OCI-LY3 (cell line): ENCODE data around the gene MAGI1.

Experiments
- CTCF ChIP-seq: fragments of 200-600, 300-600 bp; sonication (generic); IDR thresholded peaks from 2 replicates; pipeline ENCODE4 v1.5.1; 2014; ENCODE audit warnings: antibody characterized with exemption, low read length, low read depth
- EZH2phosphoT487 ChIP-seq: fragments of 200-600 bp; shearing (Covaris generic); IDR thresholded peaks from 2 replicates; pipeline ENCODE4 v1.6.1; 2018; ENCODE audit warnings: antibody characterized with exemption, mixed run types, low read depth

DNA sequence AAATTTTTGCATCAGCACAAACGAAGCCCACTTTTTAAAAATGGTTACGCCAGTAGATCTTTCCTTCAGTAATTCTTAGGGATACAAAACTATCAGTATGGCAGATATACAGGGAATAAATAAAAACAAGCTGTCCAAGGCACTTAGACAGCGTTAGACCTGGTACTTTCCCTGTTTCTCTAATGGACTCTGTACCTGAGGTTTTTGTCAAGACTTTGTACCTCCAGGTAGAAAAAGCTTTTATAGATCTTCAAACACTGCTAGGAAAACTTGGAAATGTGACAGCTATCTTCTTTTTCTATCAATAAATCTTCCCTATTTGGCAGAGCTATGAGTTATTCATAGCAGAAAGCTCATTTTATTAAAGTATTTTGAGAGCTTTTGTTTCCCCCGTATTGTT, 477.8 kb downstream of the MAGI1 start:
- no peak for TF ChIP-seq CTCF
- no peak for TF ChIP-seq EZH2phosphoT487
